ENCODE data around the gene PIGW. TPM values are rescaled to one million over a fixed set of nuclear protein-coding genes. Genes with fewer than 3 reads are reported as not detected.

The PIGW gene
- total and polyA plus RNA-seq, 5 experiments from 2014 or later: 9.5 to 14.9 (median 11.2) TPM

DNA sequence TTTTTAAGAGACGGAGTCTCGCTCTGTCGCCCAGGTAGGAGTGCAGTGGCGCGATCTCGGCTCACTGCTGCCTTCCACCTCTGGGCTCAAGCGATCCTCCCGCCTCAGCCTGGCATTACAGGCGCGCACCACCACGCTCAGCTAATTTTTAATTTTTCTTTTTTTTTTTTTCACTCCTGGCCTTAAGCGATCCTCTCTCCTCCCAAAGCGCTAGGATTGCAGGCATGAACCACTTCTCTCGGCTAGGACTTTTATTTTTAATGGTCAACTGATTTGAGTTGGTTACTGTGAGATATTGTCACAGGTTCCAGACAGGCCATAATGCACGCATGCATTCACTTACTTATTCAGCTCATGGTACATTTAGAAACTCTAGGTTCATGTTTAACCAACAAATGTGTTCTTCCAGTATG is 888 bp downstream of the PIGW start:
- no peak for DNase-seq
- POLR2A ChIA-PET: interaction anchor here (0.9 to 4.8 kb wide), 9 partner anchors 12 to 188 kb away, joined by 3 to 181 read pairs (median 6); partner anchors contain the start of genes DHRS11, GGNBP2, MRM1 and ZNHIT3

DNA sequence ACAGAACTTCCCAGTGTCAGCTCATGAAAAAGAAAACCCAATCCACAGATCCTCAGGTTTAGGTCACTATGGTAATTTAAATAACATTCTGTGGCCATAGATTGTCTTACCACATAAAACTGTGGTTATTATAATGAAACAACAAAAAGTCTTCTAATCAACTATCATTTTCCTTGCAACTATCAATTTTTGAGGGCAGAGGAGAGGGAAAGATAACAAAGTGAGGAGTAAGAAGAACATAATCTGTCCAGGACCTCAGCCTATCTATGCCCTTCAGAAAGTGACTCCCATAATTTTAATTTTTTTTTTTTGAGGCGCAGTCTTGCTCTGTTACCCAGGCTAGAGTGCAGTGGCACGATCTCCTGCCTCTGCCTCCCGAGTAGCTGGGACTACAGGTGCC is 5.9 kb downstream of the PIGW start:
- Mint-ChIP-seq H3K4me1 (peaks cover 8 to 20% (median 11%) of the 10 kb centered on the region in 4 donors), H3K27me3 (no peaks in the 10 kb centered on the region), H3K36me3 (peaks cover 0 to 17% (median 0%) of the 10 kb centered on the region in 3 donors), H3K4me3 (no peak overlapping the region), H3K9me3 (no peaks in the 10 kb centered on the region), H3K27ac (no peak overlapping the region)
- ATAC-seq (no peak), DNase-seq (no peak)
- POLR2A ChIA-PET: no interaction called here

More for the DNA sequence above, 888 bp downstream of the PIGW start:
- no peak for ATAC-seq
- Mint-ChIP-seq H3K27ac (peak overlapping the region; percentile 95 to 99 (median 98)), H3K36me3 (peaks cover 0 to 15% (median 0%) of the 10 kb centered on the region in 3 donors), H3K9me3 (no peaks in the 10 kb centered on the region), H3K27me3 (no peaks in the 10 kb centered on the region), H3K4me1 (peaks cover 9 to 21% (median 16%) of the 10 kb centered on the region in 4 donors), H3K4me3 (peak overlapping the region; percentile 92 to 98 (median 97))

DNA sequence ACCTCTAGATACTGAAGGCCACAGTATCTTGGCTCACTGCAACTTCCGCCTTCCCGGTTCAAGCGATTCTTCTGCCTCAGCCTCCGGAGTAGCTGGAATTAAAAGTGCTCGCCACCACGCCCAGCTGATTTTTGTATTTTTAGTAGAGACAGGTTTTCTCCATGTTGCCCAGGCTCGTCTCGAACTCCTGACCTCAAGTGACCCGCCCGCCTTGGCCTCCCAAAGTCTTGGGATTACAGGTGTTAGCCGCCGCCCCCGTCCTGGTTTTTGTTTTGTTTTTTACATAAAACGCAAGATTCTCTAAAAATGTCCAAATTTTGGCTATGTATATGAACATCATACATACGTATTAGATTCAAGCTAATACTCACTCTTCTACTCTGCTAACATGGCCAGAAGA is 8.0 kb downstream of the PIGW start:
- ATAC-seq (no peak), DNase-seq (no peak)
- Mint-ChIP-seq H3K9me3 (no peaks in the 10 kb centered on the region), H3K4me3 (peak overlapping the region in 1 of 10 donors; percentile 2), H3K4me1 (peaks cover 10 to 26% (median 19%) of the 10 kb centered on the region in 4 donors), H3K27ac (peak overlapping the region in 4 of 10 donors; percentile 5 to 83 (median 36)), H3K27me3 (no peaks in the 10 kb centered on the region), H3K36me3 (peaks cover 0 to 16% (median 2%) of the 10 kb centered on the region in 3 donors)
- POLR2A ChIA-PET: interaction anchor here (0.6 to 10.4 kb wide), 4 partner anchors 7 to 20 kb away, joined by 3 to 181 read pairs (median 4); partner anchors contain the start of genes MYO19 and PIGW

DNA sequence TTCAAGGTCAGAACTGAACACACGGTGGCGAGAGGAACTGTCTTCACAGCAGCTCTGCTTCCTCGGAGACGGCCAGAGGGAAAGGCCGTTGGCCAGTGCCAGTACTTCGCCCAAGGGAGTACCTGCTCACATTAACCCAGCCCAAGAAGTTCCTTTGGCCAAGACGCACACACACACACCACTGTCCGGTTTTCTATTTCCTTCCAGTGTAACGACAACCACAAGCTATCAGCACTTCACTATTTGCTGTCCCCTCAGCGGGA is 9.2 kb downstream of the PIGW start:
- Mint-ChIP-seq H3K4me1 (peaks cover 12 to 37% (median 31%) of the 10 kb centered on the region in 4 donors), H3K27ac (peak overlapping the region; percentile 96 to 99 (median 98)), H3K4me3 (peak overlapping the region; percentile 91 to 98 (median 96)), H3K9me3 (no peaks in the 10 kb centered on the region), H3K27me3 (no peaks in the 10 kb centered on the region), H3K36me3 (peaks cover 0 to 16% (median 2%) of the 10 kb centered on the region in 3 donors)
- DNase-seq (no peak), ATAC-seq (no peak)
- POLR2A ChIA-PET: interaction anchor here (0.8 to 10.4 kb wide), 6 partner anchors 8 to 58 kb away, joined by 3 to 181 read pairs (median 6); partner anchors contain the start of genes MRM1, MYO19 and PIGW

DNA sequence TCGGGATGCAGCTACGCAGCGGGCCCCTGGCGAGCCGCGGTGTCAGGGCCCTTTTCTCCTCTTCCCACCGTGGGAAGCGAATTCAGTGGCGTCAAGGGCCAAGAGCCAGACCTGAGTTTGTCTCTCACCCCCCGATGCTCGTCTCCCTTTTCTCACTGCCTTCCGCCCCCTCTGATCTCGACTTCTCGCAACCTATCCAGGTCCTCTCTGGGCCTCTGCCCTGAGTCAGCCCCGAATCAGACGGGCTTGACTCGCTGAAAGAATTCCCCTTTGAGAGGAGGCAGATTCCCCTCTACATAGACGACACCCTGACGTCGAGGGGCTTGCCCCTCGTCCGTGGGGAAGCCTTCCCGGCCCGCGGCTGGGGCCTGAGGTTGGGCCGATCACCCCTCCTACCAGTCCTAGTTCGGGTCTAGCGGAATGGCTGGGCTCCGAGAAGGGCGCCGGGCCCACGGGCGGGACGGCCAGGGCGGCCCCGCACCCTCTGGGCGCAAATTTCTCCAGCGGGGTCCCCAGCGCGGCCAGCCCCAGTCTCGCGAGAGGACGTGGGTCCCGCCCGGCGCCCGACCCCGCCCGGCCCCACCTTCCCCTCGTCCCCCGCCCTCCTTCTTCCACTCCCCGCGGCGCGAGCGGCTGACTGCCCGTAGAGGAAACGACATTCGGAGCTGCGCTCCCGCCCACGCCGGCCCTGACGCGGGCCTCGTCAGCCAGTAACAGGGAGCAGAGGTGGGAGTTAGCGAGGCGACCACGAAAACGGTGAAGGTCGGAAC is 9.7 kb downstream of the PIGW start, which contains the start of gene GGNBP2:
Gene GGNBP2, plus strand, starts transcription at position 613 of the 770 bp plus-strand sequence. CDS start 806 bp downstream, outside the sequence.
- H3K27me3 Mint-ChIP-seq: no peaks in the 10 kb centered on the region
- DNase-seq: peak; percentile 89 to 97 (median 93)
- H3K27ac Mint-ChIP-seq: peak within 1 kb of the TSS; percentile 96 to 99 (median 98)
- ATAC-seq: peak; percentile 69 to 73
- peak within 1 kb of the TSS; percentile 91 to 98 (median 96) for H3K4me3 Mint-ChIP-seq
- POLR2A ChIA-PET: interaction anchor here (0.8 to 10.4 kb wide), 11 partner anchors 9 to 945 kb away, joined by 3 to 181 read pairs (median 5); partner anchors contain the start of genes DUSP14, MRM1, MYO19 and PIGW
- peaks cover 0 to 16% (median 2%) of the 10 kb centered on the region in 3 donors for H3K36me3 Mint-ChIP-seq
- no peaks in the 10 kb centered on the region for H3K9me3 Mint-ChIP-seq
- H3K4me1 Mint-ChIP-seq: peaks cover 12 to 42% (median 31%) of the 10 kb centered on the region in 4 donors

DNA sequence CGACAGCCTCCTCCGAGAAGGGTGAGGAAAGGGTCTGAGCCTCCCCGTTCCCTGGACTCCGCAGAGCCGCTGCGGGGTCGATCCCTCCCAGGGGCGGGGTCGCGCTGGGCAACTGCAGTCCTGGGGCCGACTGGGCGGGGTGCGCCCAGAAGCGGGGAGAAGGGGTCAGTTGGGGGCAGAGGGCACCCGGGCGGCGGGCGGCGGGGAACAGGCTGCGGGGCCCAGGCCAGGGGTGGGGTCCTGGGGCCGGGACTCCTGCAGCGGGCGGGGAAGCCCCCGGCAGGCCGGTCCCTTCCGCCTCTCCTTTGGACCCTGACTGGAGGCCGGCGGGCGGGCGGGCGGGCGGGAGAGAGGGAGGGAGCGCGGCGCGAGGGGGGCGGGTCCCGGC is 10.3 kb downstream of the PIGW start:
- Mint-ChIP-seq H3K4me1 (peaks cover 14 to 48% (median 36%) of the 10 kb centered on the region in 4 donors), H3K27ac (peak overlapping the region; percentile 94 to 99 (median 98))
- no peak for ATAC-seq

DNA sequence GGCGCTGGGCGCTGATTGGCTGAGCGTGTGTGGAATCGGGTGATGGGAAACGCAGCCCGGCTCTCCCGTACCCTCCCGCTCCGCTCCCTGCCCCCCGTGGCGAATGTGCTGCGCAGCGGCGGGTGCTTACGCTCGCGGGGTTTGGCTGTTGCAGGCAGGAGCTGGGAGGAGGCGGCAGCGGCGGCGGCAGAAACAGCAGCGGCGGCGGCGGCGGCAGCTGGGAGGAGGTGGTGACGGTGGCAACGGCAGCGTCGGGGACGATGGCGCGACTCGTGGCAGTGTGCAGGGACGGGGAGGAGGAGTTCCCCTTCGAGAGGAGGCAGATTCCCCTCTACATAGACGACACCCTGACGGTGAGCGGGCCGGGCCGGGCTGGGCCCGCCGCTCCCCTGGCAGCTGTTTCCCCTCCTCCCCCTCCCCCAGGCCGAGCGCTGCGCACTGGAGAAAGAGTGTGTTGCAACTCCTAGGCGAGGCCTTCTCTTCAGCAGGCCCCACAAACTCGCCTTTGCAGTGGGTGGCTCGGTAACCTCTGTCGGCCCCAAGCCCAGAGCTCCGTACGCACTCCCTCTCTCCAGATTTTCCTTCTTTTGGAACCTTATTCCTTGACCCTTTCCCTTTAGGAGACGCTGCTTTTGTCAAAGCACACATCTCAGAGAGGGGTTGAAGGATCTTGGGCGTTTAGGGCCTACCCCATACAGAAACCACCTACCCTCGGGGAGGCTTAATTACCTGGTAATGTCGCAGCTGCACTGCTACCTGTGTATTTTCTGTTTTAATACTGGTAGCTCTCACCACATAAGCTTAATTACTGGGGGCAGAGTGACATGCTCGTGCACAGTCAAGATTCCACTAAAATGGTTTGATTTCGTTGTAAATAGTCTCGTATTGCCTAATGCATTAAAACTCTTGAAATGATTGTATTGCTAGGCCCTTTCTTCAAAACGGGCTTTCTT is 11.0 kb downstream of the PIGW start:
- Mint-ChIP-seq H3K27me3 (no peaks in the 10 kb centered on the region), H3K4me3 (peak overlapping the region; percentile 88 to 97 (median 91)), H3K27ac (peak overlapping the region; percentile 94 to 99 (median 96)), H3K4me1 (peaks cover 19 to 55% (median 43%) of the 10 kb centered on the region in 4 donors), H3K9me3 (no peaks in the 10 kb centered on the region), H3K36me3 (peaks cover 0 to 14% (median 5%) of the 10 kb centered on the region in 3 donors)
- ATAC-seq: peak; percentile 77 to 78
- POLR2A ChIA-PET: interaction anchor here (0.6 to 10.4 kb wide), 21 partner anchors 9 to 943 kb away, joined by 3 to 181 read pairs (median 6); partner anchors contain the start of genes DUSP14, MRM1, MYO19 and PIGW
- DNase-seq: peak; percentile 94 to 99 (median 98)

More for the DNA sequence above, 10.3 kb downstream of the PIGW start:
- H3K27me3 Mint-ChIP-seq: no peaks in the 10 kb centered on the region
- H3K4me3 Mint-ChIP-seq: peak overlapping the region; percentile 91 to 98 (median 96)
- peaks cover 0 to 12% (median 2%) of the 10 kb centered on the region in 3 donors for H3K36me3 Mint-ChIP-seq
- POLR2A ChIA-PET: interaction anchor here (0.8 to 10.4 kb wide), 13 partner anchors 9 to 944 kb away, joined by 3 to 181 read pairs (median 9); partner anchors contain the start of genes DUSP14, MRM1, MYO19 and PIGW
- H3K9me3 Mint-ChIP-seq: no peaks in the 10 kb centered on the region
- DNase-seq: no peak

DNA sequence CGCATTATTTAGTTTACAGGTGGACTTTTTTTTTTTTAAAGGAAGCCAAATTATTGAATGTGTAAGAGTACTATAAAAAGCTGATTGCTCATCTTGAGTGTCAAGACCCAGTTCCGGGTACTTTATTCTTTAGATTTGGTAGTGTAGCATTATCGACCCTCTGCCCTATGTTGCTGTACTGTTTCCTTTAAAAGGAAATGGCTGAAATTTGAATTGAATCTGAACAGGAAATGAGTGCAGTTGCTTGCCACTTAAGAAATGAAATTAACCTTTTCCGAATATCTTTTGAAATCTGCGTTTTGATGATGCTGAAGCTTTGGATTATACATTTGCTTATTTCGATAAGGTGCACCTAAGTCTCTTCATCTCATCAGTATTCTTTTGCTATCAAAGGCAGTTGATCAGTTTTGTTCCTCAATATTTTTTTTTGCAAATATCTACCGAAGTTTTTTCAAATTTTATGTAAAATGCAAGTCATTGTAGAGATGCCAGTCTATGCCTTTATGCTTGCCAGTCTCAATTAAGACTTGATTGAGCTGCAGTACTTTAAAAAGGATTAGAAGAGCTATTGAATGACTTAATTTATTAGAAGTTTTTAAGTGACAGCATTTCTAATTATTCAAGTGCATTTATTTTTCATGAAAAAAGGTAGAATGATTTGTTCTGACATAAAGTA is 11.8 kb downstream of the PIGW start:
- no peaks in the 10 kb centered on the region for H3K27me3 Mint-ChIP-seq
- H3K27ac Mint-ChIP-seq: peak overlapping the region; percentile 94 to 99 (median 96)
- peak overlapping the region; percentile 88 to 97 (median 91) for H3K4me3 Mint-ChIP-seq
- no peaks in the 10 kb centered on the region for H3K9me3 Mint-ChIP-seq
- peaks cover 0 to 12% (median 5%) of the 10 kb centered on the region in 3 donors for H3K36me3 Mint-ChIP-seq
- peaks cover 20 to 60% (median 48%) of the 10 kb centered on the region in 4 donors for H3K4me1 Mint-ChIP-seq
- ATAC-seq (no peak), DNase-seq (peak in 2 of 10 donors; percentile 5 to 23)
- POLR2A ChIA-PET: interaction anchor here (0.7 to 10.4 kb wide), 15 partner anchors 8 to 176 kb away, joined by 3 to 181 read pairs (median 8); partner anchors contain the start of genes MRM1, MYO19, PIGW and ZNHIT3

DNA sequence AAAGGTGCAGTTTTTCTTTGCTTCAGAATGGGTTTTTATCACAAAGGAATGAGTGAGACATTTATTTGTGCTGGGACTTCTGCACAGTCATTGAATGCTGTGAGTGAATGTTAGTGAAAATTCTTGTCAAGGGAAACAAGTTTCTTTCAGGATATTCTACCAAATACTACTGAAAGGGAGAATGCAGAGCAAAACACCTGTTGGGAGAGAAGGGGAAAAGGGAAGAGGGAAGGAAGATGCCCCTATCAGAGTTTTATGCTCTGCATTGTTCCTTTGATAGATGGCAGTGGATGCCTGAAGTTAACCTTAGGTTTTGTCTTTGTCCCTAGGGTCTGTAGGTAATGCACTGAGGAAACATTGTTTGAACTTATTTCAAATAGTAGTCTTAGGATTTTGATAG is 13.0 kb downstream of the PIGW start:
- no peak for DNase-seq
- peaks cover 20 to 73% (median 56%) of the 10 kb centered on the region in 4 donors for H3K4me1 Mint-ChIP-seq
- peak overlapping the region; percentile 59 to 97 (median 90) for H3K4me3 Mint-ChIP-seq
- H3K9me3 Mint-ChIP-seq: no peaks in the 10 kb centered on the region
- H3K36me3 Mint-ChIP-seq: peaks cover 0 to 17% (median 5%) of the 10 kb centered on the region in 3 donors
- peak overlapping the region in 9 of 10 donors; percentile 68 to 96 (median 86) for H3K27ac Mint-ChIP-seq
- ATAC-seq: no peak
- POLR2A ChIA-PET: interaction anchor here (0.7 to 10.4 kb wide), 4 partner anchors 11 to 413 kb away, joined by 3 to 181 read pairs (median 7); partner anchors contain the start of genes MYO19 and PIGW
- no peaks in the 10 kb centered on the region for H3K27me3 Mint-ChIP-seq

DNA sequence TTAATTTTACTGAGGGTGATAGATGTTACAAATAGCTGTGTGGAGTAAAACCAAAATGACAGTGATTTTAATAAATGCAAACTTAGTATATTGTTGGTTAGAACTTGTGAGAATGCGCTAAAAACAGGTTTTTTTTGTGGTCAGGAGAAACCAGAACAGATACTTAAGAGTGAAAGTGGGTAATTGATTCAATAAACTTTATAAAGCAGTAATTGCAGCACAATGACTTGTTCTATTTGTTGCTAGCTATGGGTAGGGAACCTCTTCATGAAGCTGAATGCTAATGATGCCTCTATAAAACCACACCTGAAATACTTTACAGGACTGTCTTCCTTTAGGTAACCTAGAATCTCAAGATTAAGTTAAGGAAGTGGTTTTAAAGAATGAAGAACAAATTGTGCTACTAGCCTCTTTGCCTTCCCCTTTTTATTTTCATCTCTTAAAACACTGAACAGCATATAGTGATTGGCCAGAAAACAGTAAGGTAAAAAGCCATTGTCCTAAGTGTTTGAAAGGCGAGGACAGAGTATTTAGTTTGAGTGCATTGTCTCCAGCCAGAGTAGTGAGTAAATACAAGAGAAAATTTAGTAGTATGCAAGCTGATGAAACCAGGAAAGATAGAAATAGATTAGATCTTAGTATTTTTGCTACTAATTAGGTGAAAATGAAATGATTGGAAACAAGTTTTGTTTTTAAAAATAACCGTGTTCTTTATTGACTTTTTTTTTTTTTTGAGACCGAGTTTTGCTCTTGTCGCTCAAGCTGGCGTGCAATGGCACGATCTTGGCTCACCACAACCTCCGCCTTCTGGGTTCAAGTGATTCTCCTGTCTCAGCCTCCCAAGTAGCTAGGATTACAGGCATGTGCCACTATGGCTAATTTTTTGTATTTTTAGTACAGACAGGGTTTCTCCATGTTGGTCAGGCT is 16.0 kb downstream of the PIGW start:
- POLR2A ChIA-PET: interaction anchor here (1.2 to 10.4 kb wide), 4 partner anchors 9 to 51 kb away, joined by 4 to 181 read pairs (median 4); partner anchors contain the start of genes MRM1, MYO19 and PIGW
- no peaks in the 10 kb centered on the region for H3K27me3 Mint-ChIP-seq
- no peaks in the 10 kb centered on the region for H3K9me3 Mint-ChIP-seq
- H3K36me3 Mint-ChIP-seq: peaks cover 0 to 35% (median 7%) of the 10 kb centered on the region in 3 donors
- DNase-seq (peak in 3 of 10 donors; percentile 50 to 78 (median 72)), ATAC-seq (peak; percentile 54 to 82)
- H3K27ac Mint-ChIP-seq: peak overlapping the region; percentile 11 to 94 (median 86)
- peak overlapping the region; percentile 53 to 83 (median 74) for H3K4me3 Mint-ChIP-seq
- H3K4me1 Mint-ChIP-seq: peaks cover 22 to 92% (median 67%) of the 10 kb centered on the region in 4 donors

Data from naive thymus-derived CD8-positive, alpha-beta T cell (primary cell).